Kidney (tissue), 14 donors: Measurements from ENCODE around the gene SERINC5. TPM values are rescaled to one million over a fixed set of nuclear protein-coding genes. Genes with fewer than 3 reads are reported as not detected.

Experiments
- DNase-seq, 5 donors: peaks; one replicate each; pipeline ENCODE4 v3.0.0-alpha.2; 2013 to 2020
- FAIRE-seq: peaks from 2 replicates; lab custom pipeline; 2012; peaks lifted over from hg19 to GRCh38; lab: Jason Lieb, UNC
- H3K27ac ChIP-seq, 2 donors: one replicate each; pipeline ENCODE4 v1.7.0; 2013; ENCODE audit warnings: low read depth in 2 of 2, low read length in 2 of 2, inconsistent platforms in 1 of 2
- H3K27me3 ChIP-seq: one replicate; pipeline ENCODE4 v1.7.1; 2013; ENCODE audit warnings: low read length, inconsistent platforms; ENCODE audit not compliant: control insufficient read depth, insufficient read depth
- H3K36me3 ChIP-seq, 3 donors: one replicate each; pipeline versions ENCODE4 v1.7.0 to v1.7.1; 2013; ENCODE audit warnings: low read length in 3 of 3, control low read depth in 1 of 3, inconsistent platforms in 1 of 3; ENCODE audit not compliant: insufficient read depth in 3 of 3, control insufficient read depth in 2 of 3
- H3K4me1 ChIP-seq, 3 donors: one replicate each; pipeline versions ENCODE4 v1.7.0 to v1.7.1; 2013; ENCODE audit warnings: low read length in 3 of 3, inconsistent platforms in 1 of 3, low read depth in 1 of 3; ENCODE audit not compliant: control insufficient read depth in 2 of 3, insufficient read depth in 2 of 3
- H3K4me3 ChIP-seq, 3 donors: one replicate each; pipeline versions ENCODE4 v1.7.0 to v1.8.1; 2013; ENCODE audit warnings: low read length in 3 of 3, control low read depth in 1 of 3, inconsistent platforms in 1 of 3
- H3K9ac ChIP-seq, 3 donors: one replicate each; pipeline versions ENCODE4 v1.7.0 to v1.7.1; 2013; ENCODE audit warnings: low read length in 3 of 3, control low read depth in 1 of 3, inconsistent platforms in 1 of 3
- H3K9me3 ChIP-seq, 3 donors: one replicate each; pipeline versions ENCODE4 v1.7.0 to v1.7.1; 2013; ENCODE audit warnings: low read length in 3 of 3, control low read depth in 1 of 3, inconsistent platforms in 1 of 3; ENCODE audit not compliant: control insufficient read depth in 2 of 3, insufficient read depth in 1 of 3
- intact Hi-C: fragments of 100-400 bp; cut with DNase I; formaldehyde crosslinking; loops from one replicate; pipeline ENCODE4 v1.11.1; 2022
- polyA plus RNA-seq: library from polyadenylated mRNA; stranded (reverse); fragments of 350-450 nt; fragmentation: Illumina TruSeq; extraction: RNeasy Lipid Tissue Mini Kit (QIAGEN cat#74804); gene quantifications from one replicate; pipeline ENCODE4 v1.2.3, GENCODE V29; 2014; ENCODE audit warnings: low read depth, low replicate concordance; ENCODE audit not compliant: insufficient read depth
- total RNA-seq: library from RNA; stranded (reverse); fragmentation: NEBNext Ultra II Directional; extraction: Animal tissue kit (Norgen Biotek cat#: 25700); gene quantifications from one replicate; pipeline ENCODE4 v1.2.1, GENCODE V29; 2021
- TF ChIP-seq, protein P1 (sequence below): IDR thresholded peaks from 3 replicates; pipeline ENCODE4 v1.5.1; 2012; ENCODE audit warnings: mild to moderate bottlenecking, moderate library complexity, borderline replicate concordance; ENCODE audit not compliant: insufficient read depth; ENCODE audit errors: extremely low read depth
- donor health status: control.
- donor health status: control.
- donor health status: control.
- donor health status: control.
- donor health status: control.
- donor health status: DM: yes; HTN: yes; CAD: no.
- donor health status: Normal renal cell carcinoma (clear cell type).

SERINC5 gene
- total and polyA plus RNA-seq, 2 donors from 2014 or later: 3.9 to 23.8 TPM

DNA sequence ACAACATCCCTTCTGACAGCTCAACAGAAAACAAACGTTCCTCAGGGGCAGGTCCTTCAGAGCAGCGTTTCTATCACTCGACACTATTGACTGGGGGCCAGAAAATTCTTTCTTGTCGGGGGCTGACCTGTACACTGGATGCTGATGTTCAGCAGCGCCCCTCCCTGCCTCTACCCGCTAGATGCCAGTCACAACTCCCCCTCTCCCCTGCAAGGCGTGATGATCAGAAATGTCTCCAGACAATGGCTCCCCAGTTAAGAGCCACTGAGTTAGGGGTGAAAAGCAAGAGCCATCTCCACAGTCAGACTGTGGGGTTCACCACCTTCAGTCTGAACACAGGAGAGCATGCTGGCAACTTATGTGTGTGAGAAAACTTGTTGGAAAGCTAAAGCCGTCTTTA is 39.8 kb downstream of the SERINC5 start:
- no peaks in the 10 kb centered on the region for H3K9me3 ChIP-seq
- TF ChIP-seq, protein P1, sequence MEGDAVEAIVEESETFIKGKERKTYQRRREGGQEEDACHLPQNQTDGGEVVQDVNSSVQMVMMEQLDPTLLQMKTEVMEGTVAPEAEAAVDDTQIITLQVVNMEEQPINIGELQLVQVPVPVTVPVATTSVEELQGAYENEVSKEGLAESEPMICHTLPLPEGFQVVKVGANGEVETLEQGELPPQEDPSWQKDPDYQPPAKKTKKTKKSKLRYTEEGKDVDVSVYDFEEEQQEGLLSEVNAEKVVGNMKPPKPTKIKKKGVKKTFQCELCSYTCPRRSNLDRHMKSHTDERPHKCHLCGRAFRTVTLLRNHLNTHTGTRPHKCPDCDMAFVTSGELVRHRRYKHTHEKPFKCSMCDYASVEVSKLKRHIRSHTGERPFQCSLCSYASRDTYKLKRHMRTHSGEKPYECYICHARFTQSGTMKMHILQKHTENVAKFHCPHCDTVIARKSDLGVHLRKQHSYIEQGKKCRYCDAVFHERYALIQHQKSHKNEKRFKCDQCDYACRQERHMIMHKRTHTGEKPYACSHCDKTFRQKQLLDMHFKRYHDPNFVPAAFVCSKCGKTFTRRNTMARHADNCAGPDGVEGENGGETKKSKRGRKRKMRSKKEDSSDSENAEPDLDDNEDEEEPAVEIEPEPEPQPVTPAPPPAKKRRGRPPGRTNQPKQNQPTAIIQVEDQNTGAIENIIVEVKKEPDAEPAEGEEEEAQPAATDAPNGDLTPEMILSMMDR: no peak
- no peak for FAIRE-seq
- H3K4me3 ChIP-seq: no peak overlapping the region
- peaks cover 0 to 3% (median 0%) of the 10 kb centered on the region in 3 donors for H3K4me1 ChIP-seq
- H3K36me3 ChIP-seq: no peaks in the 10 kb centered on the region
- no peaks in the 10 kb centered on the region for H3K27me3 ChIP-seq
- DNase-seq: no peak
- H3K27ac ChIP-seq: no peak overlapping the region
- no peak overlapping the region for H3K9ac ChIP-seq
- intact Hi-C loops: no loop called here

- Histone ChIP-seq H3K36me3 (no peaks in the 10 kb centered on the region), H3K4me1 (peaks cover 0 to 3% (median 0%) of the 10 kb centered on the region in 3 donors), H3K27me3 (no peaks in the 10 kb centered on the region), H3K4me3 (no peak overlapping the region), H3K27ac (no peak overlapping the region), H3K9me3 (no peaks in the 10 kb centered on the region), H3K9ac (no peak overlapping the region)
- intact Hi-C loops: no loop called here
- DNase-seq (no peak), FAIRE-seq (no peak)
- TF ChIP-seq, protein P1: no peak
These were observed 40.3 kb downstream of the SERINC5 start for GRCh38 chr5:80215523-80215922.

GRCh38 chr5:80213466-80213865 is 42.4 kb downstream of the SERINC5 start:
- no peaks in the 10 kb centered on the region for H3K27me3 ChIP-seq
- no peak for DNase-seq
- no peak overlapping the region for H3K9ac ChIP-seq
- H3K27ac ChIP-seq: no peak overlapping the region
- no peak for FAIRE-seq
- H3K4me1 ChIP-seq: peaks cover 0 to 3% (median 0%) of the 10 kb centered on the region in 3 donors
- intact Hi-C loops: no loop called here
- no peaks in the 10 kb centered on the region for H3K9me3 ChIP-seq
- no peak overlapping the region for H3K4me3 ChIP-seq
- no peaks in the 10 kb centered on the region for H3K36me3 ChIP-seq
- TF ChIP-seq, protein P1: no peak

GRCh38 chr5:80212171-80212667 is 43.6 kb downstream of the SERINC5 start:
- TF ChIP-seq, protein P1: no peak
- H3K4me1 ChIP-seq: peaks cover 0 to 3% (median 0%) of the 10 kb centered on the region in 3 donors
- no peak overlapping the region for H3K4me3 ChIP-seq
- FAIRE-seq (no peak), DNase-seq (no peak)
- H3K36me3 ChIP-seq: no peaks in the 10 kb centered on the region
- H3K27ac ChIP-seq: no peak overlapping the region
- H3K27me3 ChIP-seq: no peaks in the 10 kb centered on the region
- H3K9me3 ChIP-seq: no peaks in the 10 kb centered on the region
- intact Hi-C loops: no loop called here
- no peak overlapping the region for H3K9ac ChIP-seq
